Coronary artery (tissue), 2 donors: ENCODE results near the gene PCNT.
"Not testable (repeated sequence)": the region's sequence is repeated elsewhere in the genome, so short reads cannot be mapped to it uniquely, and the experiment has no call there.

Experiments
- DNase-seq: peaks from one replicate; pipeline ENCODE4 v3.0.0-alpha.2; 2017; ENCODE audit warnings: low spot score
- H3K27ac ChIP-seq, 2 donors: fragments of 200-600 bp; sonication (generic); one replicate each; pipeline ENCODE4 v1.5.1; 2016 to 2019
- H3K4me3 ChIP-seq: fragments of 200-600 bp; sonication (generic); 2 replicates; pipeline ENCODE4 v1.5.1; 2016; ENCODE audit warnings: mild to moderate bottlenecking, moderate library complexity
- TF ChIP-seq, protein P1 (sequence below): fragments of 200-600 bp; sonication (generic); IDR thresholded peaks from one replicate; pipeline ENCODE4 v1.5.1; 2019; ENCODE audit warnings: antibody characterized with exemption

PCNT gene

DNA sequence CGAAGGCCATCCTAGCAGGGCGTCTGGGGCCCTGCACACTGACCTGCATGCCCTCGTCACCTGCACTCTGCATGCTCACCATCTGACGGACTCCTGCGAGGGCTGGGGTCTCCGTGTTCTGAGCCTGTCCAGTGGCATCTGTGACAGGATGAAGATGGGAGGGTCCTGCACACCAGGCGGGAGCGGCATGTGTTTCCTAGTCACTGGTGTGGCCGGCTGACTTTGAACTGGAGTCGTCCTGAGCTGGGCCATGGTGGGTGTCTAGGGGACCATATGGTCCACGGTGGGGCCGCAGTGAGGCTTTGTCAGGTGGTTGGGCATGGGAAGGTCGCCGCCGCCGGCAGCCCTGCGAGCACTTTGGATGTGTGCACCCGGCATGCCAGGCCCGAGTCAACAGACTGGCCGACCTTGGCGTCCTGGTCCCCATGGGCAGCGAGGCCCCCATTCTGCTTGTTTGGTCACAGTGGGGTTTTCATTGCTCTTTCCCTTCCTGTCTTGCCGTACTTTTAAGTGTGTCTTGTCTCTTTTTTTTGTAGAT is 118.1 kb downstream of the PCNT start:
- TF ChIP-seq, protein P1, sequence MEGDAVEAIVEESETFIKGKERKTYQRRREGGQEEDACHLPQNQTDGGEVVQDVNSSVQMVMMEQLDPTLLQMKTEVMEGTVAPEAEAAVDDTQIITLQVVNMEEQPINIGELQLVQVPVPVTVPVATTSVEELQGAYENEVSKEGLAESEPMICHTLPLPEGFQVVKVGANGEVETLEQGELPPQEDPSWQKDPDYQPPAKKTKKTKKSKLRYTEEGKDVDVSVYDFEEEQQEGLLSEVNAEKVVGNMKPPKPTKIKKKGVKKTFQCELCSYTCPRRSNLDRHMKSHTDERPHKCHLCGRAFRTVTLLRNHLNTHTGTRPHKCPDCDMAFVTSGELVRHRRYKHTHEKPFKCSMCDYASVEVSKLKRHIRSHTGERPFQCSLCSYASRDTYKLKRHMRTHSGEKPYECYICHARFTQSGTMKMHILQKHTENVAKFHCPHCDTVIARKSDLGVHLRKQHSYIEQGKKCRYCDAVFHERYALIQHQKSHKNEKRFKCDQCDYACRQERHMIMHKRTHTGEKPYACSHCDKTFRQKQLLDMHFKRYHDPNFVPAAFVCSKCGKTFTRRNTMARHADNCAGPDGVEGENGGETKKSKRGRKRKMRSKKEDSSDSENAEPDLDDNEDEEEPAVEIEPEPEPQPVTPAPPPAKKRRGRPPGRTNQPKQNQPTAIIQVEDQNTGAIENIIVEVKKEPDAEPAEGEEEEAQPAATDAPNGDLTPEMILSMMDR, result no peak
- no peak for DNase-seq
- H3K27ac ChIP-seq, result no peak overlapping the region
- H3K4me3 ChIP-seq, result no peak overlapping the region

DNA sequence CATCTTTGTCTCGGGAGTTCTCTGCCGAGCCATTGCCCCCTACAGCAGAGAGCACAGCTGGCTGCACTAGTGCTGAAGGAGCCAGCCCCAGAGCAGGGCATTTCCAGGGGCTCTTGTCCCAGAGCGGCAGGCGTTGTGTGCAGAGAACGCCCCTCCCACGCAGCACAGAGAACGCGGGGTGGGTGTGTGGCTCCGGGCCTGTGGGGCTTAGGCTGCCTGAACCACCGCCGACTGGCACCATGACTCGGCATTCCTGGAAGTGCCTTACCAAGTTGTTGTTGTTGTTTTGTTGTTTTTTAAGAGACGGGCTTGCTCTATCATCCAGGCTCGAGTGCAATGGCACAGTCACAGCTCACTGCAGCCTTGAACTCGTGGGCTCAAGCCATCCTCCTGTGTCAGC is 119.0 kb downstream of the PCNT start:
- DNase-seq, result no peak
- TF ChIP-seq, protein P1, result no peak
- H3K4me3 ChIP-seq, result no peak overlapping the region
- H3K27ac ChIP-seq, result no peak overlapping the region

DNA sequence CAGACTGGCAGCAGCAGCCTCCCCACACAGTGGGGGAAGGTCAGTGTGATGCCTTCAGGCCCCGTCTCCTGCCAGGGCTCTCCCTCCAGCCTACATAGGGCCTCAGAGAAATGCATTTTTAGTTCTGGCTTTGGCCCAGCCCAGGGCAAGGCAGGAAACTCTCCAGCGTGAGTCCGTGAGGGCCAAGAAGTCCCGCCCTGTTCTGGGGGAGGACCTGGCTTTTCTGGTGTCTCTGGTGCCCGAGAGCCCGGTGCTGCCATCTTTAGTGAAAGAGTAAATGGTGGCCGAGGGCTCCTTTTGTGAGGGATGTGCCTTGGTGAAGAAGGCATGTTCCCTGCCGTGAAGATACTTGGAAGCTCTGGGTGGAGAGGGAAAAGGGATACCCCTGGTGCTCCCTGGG is 120.0 kb downstream of the PCNT start:
- TF ChIP-seq, protein P1, result no peak
- DNase-seq, result no peak
- H3K27ac ChIP-seq, result no peak overlapping the region
- H3K4me3 ChIP-seq, result no peak overlapping the region

DNA sequence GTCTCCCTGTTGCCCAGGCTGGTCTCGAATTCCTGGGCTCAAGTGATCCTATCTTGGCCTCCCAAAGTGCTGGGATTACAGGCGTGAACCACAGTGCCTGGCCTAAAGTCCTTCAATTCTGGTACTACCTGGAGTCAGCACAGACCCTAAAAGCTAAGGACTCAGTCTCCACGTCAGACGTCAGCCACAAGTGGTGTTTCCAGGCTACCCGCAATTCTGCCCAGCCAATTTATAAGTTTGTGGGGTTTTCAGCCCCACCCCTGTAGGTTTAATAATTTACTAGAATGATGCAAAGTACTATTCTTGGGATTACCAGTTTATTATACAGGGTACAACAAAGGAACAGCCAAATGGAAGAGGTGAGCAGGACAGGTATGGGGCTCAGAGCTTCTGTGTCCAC is 124.2 kb downstream of the PCNT start:
- DNase-seq, result no peak
- TF ChIP-seq, protein P1, result no peak
- Histone ChIP-seq H3K27ac (no peak overlapping the region), H3K4me3 (no peak overlapping the region)

DNA sequence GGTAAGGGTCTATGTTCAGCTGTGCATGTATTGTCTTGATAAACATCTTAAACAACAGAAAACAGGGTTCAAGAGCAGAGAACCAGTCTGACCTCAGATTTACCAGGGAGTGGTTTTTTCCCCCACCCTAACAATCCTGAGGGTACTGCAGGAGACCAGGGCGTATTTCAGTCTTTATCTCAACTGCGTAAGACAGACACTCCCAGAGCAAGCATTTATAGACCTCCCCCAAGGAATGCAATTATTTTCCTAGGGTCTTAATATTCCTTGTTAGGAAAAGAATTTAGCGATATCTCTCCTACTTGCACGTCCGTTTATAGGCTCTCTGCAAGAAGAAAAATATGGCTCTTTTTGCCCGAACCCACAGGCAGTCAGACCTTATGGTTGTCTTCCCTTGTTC is 124.9 kb downstream of the PCNT start:
- DNase-seq, H3K27ac ChIP-seq, H3K4me3 ChIP-seq: not testable (repeated sequence)

DNA sequence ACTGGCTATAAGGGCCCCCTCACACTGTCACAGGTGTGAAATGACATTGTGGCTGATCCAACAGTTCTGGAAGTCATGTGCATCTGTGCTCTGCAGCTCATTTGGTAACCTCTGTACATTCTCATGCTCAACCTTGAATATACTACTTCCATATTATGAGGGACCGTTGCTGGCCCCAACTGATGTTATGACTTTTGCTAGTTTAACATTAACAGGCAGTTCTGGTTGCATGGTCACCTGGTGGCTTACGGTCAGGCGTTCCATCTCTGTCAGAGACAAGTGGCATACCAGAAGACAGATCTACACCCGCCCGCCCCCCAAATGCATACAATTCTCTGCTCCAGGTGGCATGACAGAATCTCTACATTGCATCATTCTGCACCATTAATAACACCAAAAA is 128.8 kb downstream of the PCNT start:
- TF ChIP-seq, protein P1, result no peak
- no peak for DNase-seq
- Histone ChIP-seq H3K27ac (no peak overlapping the region), H3K4me3 (no peak overlapping the region)

DNA sequence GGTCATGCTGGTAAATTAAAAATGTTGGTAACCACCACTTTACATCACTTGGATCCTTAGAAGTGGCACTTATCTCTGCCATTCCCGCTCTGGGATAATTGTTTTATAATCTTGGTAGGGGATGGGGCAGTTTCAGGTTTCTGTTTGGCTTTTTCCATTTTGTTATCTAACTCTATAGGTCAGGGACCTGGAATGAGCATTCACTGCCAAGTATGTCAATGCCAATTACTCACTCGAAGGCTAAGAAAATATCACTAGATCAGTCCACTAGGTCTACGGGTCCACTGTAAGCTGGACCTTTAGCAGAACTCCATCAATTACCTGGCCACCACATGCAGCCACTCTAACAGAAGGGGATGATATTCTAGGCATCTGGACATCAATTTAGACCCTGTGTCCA is 130.2 kb downstream of the PCNT start:
- H3K4me3 ChIP-seq, result no peak overlapping the region
- TF ChIP-seq, protein P1, result no peak
- DNase-seq, result no peak
- H3K27ac ChIP-seq, result no peak overlapping the region
